GM19025 (cell line): ENCODE results near the gene RSPO3.

Experiments
- ATAC-seq: cut with Tn5 transposase; IDR thresholded peaks from one replicate; pipeline ENCODE4 v1.9.1; 2021; ENCODE audit warnings: mild to moderate bottlenecking, low read depth, moderate library complexity; ENCODE audit not compliant: unreplicated experiment

RSPO3 gene

DNA sequence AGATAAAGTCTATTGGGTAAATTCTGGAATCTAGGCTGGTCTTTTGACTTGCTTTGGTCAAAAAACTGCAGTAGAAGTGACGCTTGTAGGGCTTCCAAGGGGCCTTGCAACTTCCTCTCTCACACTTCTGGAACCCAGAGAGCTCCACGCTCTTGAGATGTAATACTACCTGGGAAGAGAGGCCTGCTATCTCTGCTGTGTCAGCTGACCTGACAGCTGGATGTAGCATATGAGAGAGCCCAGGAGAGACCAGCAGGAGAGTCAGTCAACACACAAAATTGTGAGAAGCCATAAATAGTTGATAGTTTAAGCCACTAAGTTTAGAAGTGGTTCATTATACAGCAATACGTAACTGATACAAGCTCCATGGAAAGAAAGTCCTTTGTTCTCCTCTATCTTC lies 7.8 kb upstream of the RSPO3 start:
- no peak for ATAC-seq

- no peak for ATAC-seq
These were observed 6.9 kb upstream of the RSPO3 start for GRCh38 chr6:127111526-127111925.

GRCh38 chr6:127114214-127114760 lies 4.2 kb upstream of the RSPO3 start:
- ATAC-seq, result no peak

- no peak for ATAC-seq
These were observed 3.3 kb upstream of the RSPO3 start for GRCh38 chr6:127115084-127115655.

GRCh38 chr6:127115746-127116145 lies 2.7 kb upstream of the RSPO3 start:
- no peak for ATAC-seq

- no peak for ATAC-seq
These were observed 533 bp upstream of the RSPO3 start for GRCh38 chr6:127117979-127118297.

DNA sequence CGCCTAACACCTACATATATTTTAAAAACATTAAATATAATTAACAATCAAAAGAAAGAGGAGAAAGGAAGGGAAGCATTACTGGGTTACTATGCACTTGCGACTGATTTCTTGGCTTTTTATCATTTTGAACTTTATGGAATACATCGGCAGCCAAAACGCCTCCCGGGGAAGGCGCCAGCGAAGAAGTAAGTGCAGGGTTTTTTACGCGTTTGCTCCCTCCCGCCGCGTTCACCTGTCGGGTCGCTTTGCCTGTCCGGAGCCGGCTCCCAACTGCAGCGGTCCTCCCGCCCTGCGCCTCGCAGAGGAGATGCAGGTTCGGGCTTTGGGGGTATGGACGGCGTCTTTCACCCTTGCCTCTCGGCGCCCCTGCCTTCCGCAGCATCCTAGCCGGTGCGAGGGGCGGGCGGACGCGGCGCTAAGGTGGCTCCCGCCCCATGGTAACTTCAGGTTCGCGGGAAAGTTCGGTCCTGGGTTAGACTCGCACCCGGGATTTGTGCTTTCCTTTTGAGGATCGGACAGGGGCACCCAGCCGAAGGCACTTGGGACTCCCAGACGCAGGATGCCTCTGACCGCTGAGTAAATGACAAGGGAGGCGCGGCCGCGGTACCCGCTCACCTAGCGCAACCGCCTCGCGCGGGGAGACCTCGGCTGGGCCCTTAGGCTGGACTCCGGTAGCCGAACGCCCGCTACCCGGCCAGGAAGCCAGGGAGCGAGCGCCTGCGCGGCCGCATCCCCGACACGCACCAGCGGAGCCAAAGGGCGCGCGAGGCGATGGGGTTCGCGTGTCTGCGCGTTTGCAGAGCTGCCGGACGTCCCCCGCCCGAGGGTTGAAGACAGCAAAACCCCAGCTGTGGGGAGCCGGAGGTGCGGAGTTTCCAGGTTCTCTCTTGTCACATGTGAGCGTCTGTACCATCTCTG lies 891 bp downstream of the RSPO3 start:
- peak; percentile 36 for ATAC-seq

DNA sequence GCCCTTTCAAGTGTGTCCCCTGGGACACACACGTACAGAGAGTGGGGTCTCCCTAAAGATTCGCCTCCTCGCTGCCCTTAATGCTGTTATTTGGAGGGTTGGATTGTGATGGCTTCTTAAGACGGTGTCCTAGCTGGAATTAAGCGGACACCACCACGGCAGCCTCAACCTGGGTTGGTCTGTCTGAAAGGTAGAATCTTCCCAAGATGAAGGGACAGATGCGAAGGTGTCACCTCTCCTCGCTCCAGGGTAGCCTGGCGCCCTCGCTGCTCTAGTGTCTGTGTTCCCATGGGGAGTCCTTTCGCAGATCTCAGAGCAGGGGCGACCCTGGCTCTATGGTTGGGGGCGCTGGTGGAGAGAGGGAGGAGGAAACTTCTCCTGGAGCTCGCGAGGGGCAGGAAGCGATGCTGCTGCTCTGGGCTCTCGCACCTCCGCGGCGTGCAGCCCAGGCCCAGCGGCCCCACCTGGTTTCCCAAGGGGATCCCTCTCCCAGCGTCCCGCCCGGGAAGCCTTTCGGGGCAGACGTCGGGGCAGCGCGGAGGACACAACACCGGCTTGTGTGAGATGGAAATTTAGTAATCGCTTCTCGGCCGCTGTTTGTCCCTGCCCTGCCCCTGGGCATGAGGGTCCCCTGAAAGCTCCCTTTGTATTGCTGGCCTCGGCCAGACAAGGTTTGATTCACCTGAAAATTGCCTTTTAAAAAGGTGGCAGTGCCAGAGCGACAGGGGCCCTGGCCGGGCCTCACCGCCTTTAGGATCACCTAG lies 1.7 kb downstream of the RSPO3 start:
- peak; percentile 15 for ATAC-seq

GRCh38 chr6:127120787-127121636 lies 2.5 kb downstream of the RSPO3 start:
- ATAC-seq, result peak; percentile 80

- ATAC-seq, result no peak
These were observed 3.1 kb downstream of the RSPO3 start for GRCh38 chr6:127121637-127121960.

DNA sequence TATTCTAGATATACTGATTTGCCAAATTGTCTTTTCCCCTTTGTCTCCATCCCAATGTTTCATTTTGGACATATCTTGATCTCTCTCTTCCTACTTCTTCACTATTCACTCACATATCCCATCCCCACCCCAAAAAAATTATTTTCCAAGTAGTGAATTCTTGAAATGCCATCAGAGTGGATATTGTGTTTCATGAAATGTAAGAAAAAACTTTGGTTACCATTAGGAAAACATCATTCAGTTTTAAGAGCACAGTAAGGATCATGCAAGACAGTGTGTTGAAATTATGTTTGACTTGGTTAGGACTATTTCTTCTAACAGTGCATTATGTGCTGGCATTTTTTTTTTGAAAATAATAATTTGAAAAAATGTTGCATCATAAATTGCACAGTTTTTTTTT lies 5.7 kb downstream of the RSPO3 start:
- no peak for ATAC-seq

DNA sequence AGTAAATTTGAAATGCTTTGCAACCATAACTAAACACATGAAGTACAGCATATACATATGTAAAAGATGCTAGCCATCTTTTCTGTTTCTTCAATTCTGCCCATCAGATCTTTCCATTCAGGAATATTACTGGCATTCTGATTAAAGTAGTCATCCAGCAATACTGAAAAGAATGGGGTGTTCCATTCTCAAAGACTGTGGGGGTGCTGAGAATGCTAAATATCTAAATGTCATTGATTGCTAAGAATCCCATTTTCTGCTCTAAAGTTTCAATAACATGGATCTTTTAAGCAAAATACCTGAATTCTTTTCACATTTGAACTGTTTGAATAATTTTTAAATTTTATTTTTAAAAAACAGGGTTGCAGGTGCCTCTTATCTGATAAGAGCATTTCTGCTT lies 6.2 kb downstream of the RSPO3 start:
- ATAC-seq, result no peak

DNA sequence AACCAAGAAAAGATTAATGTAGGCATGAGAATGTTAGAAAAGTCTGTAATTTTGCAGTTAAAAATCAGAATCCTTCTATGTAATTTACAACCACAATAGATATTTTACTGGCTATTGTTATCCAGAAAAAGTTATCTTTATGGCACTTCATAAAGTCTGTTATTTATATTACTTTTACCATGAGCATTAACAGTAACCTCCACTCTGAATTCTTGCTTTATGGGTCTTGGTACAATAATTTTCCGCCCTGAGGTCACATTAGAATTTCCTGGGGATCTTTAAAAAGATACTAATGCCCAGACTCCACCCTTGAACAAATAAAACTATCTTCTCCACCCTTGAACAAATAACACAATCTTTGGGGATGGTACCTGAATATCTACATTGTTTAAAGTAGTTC lies 9.6 kb downstream of the RSPO3 start:
- no peak for ATAC-seq

DNA sequence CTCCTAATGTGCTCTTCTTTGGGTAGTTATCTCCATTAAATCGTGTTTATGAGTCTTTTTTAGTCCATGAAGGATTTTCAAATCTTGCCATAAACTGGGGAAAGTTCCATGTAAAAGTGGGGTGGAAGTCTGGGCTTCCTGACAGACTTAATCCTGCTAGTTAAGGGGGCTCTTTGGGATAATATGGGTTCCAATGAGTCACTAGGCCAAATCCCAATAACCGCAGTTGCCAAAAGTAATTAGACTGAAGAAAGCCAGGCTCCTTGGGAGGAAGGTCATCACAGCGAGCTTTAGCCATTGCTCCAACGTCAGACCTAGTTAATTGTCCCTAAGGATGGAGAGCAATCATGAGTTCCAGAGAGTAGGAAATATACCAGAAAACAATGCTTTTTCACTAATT lies 10.8 kb downstream of the RSPO3 start:
- no peak for ATAC-seq

DNA sequence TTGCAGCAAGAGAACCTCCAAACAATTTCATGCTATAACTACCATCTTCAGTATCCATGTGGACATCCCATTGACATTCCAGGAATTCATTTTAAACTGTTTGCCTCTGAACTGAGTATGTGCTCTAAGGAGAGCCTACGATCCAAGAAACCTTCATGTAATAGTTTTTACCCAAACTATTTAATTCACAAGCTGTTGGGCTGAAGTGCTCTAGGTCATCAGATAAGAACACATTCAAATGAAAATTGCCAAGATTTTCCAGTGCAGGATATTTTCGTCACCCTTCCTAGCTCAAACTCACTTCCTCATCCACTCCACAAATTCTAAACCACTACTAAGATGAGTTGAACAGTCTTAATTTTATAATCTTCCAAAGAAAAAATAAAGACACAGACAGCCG lies 12.8 kb downstream of the RSPO3 start:
- no peak for ATAC-seq

DNA sequence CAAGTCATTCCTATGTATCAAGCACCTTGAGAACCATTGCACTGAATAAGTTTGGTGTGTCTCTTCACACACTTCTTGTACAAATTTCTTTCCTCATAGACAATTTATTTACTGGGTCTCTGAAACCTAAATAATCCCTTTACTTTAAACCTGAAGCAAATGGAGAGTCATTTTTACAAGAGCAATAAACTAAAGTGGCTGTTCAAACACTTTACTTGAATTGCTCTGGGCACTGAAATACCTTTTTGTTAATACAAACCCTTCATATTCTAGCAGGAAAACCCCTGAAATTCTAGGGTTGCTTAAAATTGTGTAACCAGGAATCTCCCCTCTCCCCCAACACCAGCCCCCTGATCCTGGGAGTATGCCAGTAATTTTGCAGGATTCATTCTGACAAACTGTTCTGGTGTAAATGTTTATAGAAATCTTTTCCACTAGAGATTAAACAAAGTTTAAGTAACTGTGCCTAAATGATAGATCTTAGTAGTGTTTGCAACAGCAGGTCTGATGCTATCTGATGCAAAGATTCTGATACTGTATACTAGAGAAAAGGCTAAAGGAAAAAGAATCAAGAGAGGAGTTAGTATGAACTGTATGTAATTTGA lies 13.4 kb downstream of the RSPO3 start:
- no peak for ATAC-seq

GRCh38 chr6:127134136-127134535 lies 15.7 kb downstream of the RSPO3 start:
- no peak for ATAC-seq

DNA sequence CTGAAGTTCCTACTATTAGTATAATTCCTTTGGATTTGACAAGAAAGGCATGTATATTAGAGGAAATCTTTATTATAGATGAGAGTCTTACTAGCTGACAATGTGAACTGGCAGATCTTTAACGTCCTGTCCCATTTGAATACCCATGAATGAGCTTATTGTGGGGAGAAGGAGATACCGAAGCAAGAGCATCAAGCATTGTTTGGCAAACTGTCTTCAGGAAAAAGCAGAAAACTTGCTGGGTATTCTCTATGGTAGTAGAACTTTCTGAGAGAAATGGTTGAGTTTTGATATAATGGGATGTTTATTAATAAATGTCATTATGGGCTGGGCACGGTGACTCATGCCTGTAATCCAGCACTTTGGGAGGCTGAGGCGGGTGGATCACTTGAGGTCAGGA lies 18.3 kb downstream of the RSPO3 start:
- no peak for ATAC-seq

DNA sequence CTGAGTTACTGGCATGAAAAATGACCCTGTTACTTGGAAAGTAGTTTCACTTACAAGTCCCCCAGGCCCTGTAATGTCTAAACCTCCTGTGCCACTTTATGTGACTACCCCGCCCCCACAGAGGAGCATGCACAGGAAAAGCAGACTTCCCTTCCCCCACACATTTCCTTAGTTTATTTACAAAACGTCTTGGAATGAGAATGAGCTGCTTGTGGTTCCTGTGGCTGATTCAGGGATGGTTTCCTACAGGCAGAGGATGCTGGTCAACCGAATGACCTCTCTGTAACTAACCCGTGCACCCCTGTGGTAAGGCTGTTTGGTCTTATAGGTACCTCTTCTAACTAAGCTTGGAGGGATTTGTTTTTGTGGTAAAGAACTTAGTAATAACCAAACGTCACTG lies 28.5 kb downstream of the RSPO3 start:
- ATAC-seq, result no peak

DNA sequence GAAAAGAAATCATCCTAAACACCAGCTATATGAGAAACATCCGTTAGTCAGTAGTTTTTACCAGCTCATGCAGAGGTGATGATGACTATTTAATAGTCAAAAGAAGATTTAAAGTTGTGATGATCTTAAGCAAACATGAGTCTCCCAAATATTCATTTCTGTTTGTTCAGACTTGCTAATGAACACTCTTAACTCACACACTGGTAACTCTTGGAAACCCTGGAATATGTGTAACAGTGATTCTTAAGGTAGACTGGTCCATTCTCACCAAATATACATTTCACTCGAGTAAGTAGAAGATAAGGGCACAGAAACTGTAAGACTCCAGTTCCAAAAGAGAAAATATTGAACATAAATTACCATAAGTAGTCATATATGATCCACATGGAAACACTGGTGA lies 29.1 kb downstream of the RSPO3 start:
- ATAC-seq, result no peak
